GM19452 (cell line): ENCODE data around the gene BMPER.
A peak's percentile ranks its signal among the peaks of the same experiment; 100 is the strongest.

Source experiments
- ATAC-seq: cut with Tn5 transposase; IDR thresholded peaks from one replicate; pipeline ENCODE4 v1.9.1; 2021; ENCODE audit not compliant: unreplicated experiment

Gene BMPER

DNA sequence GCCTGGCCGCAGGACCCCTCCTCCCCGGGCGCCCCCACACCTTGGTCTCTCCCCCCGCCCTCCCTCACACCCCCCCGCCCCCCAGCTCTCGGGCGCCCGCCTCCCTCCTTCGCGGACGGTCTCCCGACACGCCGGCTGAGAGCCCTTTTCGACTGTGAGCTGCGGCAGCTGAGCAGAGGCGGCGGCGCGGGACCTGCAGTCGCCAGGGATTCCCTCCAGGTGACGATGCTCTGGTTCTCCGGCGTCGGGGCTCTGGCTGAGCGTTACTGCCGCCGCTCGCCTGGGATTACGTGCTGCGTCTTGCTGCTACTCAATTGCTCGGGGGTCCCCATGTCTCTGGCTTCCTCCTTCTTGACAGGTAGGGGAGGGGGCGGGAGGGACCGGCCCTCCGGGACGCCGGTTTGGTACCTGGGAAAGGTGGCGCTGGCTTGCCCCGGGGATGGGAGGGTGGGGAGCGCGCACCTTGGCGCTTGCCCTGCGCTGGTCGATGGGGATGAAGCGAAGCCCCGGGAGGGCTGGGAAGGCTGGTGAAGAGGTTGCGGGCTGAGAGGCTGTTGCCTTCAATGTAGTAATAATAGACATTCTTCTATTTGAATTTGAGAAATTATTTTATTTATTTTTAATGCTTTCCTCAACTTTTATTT is at the start of gene BMPER:
BMPER (plus strand) TSS at position 151 of the 644 bp plus-strand sequence; CDS start at position 226, 75 bp downstream.
- peak; percentile 16 for ATAC-seq

GRCh38 chr7:33861947-33862346 is 43.4 kb upstream of the BMPER start:
- ATAC-seq = no peak

- no peak for ATAC-seq
These were observed 42.2 kb upstream of the BMPER start for GRCh38 chr7:33862946-33863814.

GRCh38 chr7:33868166-33868565 is 37.2 kb upstream of the BMPER start:
- ATAC-seq = no peak

GRCh38 chr7:33869176-33869575 is 36.2 kb upstream of the BMPER start:
- no peak for ATAC-seq

GRCh38 chr7:33870120-33870519 is 35.2 kb upstream of the BMPER start:
- ATAC-seq = no peak

GRCh38 chr7:33872870-33873269 is 32.5 kb upstream of the BMPER start:
- ATAC-seq = no peak

DNA sequence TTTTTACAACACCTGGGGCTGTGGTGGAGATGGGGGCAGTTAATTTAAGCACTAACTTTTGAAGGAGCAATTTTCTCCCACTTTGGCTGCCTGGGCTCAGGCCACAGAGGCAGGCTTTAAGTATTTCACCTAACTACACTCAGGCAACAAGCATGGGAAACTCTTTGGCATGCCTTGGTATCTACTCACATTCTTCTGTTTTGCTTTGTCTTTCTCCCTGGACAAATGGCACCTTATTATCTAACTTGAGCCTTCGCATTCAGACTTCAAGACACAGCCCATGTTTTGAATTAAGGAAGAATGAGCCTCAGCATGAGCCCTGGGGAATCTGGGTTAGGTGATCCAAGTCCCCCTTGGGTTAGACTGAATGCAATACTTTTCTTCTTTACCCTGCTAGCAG is 31.8 kb upstream of the BMPER start:
- ATAC-seq = no peak

- no peak for ATAC-seq
These were observed 31.2 kb upstream of the BMPER start for GRCh38 chr7:33873981-33874750.

DNA sequence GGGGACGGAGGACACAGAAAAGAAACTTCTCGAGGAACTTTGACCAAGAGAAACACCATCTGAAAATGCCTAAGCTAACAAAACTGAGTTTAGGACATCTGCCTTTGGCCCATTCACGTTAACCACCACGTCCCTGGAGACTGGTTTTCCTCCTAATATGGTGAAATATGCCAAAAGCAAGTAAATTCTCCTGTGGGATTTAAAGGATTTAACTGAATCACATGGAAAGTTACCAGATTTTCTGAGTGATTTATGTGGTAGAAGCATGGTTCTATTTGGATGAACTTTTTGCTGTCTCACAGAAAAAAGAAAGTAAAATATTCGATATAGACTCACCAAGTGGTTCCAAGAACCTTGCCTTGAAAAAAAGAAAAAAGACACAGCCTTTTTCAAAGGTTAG is 30.4 kb upstream of the BMPER start:
- no peak for ATAC-seq

GRCh38 chr7:33876596-33877274 is 28.6 kb upstream of the BMPER start:
- ATAC-seq = no peak

DNA sequence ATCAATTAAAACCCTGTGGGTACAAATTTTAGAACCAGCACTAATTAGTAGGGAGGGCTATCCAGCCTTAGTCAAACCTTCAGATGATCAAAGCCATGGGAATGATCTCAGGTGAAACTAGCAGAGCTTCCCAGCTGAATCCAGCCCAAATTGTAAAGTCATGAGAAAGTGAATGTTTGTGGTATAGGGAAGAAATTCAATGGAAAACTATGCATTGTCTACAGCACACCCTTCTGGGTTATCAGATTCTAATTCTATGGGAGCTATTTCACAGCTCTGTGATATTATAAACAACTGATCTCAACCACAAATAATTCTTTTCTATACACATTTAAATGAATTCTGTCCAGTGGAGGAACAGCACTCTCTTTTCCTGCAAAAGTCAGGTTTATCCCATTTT is 24.6 kb upstream of the BMPER start:
- no peak for ATAC-seq

DNA sequence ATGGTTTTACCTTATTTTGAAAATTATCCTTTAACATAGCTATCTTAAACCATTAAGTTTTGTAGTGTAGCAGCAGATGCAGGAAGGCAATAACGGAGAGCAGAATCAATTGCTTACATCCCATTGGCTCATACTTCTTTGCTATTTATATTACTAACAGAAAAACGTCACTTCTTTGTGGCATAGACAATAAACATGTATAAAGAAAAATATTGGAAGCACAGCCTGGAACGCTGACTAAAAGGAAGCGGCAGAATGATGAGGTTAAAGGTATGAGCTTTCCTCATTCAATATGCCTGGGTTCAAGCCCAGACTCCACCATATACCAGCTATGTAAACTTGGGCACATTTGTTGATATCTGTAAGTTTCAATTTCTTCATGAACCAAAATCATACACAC is 24.0 kb upstream of the BMPER start:
- ATAC-seq = no peak

DNA sequence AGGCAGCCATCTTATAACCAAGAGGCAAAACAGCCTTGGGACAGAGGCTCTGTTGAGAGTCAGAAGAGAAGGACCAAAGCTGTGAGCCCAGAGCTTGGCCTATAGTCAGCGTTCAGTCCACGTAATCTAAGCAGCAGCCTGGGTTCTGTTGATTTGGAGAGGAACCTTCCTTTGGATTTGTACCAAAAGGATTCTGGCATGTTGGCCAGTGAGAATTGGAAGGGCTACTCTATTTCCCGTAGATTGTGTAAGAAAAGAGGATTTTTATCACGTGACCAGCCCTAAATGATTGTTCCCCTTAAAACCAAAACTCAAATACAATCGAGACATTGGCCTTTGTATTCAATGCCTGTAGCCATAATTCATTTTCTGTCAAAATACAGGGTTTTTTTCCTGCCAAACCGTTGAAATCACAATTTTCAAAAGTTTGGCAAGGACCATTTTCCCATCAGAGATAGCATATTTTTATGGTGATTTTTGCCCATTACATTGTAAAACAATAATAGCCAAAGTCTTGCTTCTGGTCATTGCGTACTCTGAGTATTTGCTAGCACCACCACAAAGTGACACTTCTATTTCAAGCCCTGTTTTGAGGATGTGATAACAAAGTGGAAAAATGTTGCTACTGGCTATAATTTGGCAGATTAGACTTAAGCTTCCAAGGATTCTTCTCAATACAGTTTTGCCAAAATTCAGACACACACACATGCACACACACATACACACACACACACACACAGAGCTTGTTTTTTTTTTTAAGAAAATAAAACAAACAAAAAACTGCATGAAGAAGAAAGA is 23.1 kb upstream of the BMPER start:
- ATAC-seq = no peak

GRCh38 chr7:33882950-33883670 is 22.2 kb upstream of the BMPER start:
- ATAC-seq = no peak

GRCh38 chr7:33883671-33883965 is 21.7 kb upstream of the BMPER start:
- ATAC-seq = no peak

DNA sequence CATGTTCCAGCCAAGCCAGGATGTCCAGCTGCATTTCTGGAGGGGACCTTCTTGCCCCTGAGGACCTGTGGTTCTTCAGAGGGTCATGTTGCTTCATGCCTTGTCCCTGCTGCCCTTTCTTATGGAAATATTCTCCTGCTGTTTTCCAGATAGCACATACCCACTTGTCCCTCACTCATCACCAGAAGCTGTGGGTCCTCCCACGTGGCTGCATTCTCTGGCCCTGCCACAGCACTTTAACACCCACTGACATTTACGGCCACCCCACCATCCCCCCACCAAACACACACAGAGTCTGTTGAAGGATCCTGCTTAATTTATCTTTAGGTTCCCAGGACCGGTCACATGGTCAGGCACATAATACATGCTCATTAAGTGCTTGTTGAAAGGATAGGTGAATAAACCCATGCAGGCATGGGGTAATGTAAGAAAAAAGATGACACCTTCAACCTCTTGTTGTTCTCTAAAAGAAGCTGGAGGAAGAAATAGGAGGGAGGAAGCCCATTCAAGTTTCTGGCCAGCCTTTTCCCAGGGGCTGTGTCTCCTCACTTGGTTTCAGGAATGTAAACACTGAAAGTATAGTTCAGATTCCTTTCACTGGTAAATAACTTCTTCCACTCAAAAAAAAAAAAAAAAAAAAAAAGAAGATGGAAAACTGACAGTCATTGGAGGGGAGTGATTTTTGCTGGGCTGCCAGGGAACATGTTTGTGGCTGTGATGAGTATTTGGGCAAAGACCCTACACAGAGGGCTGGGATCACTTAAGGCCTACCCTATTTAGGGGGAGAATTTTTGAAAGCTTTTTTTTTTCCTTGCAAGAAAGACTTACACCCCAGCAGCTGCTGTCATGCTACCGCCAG is 19.8 kb upstream of the BMPER start:
- no peak for ATAC-seq

- no peak for ATAC-seq
These were observed 19.2 kb upstream of the BMPER start for GRCh38 chr7:33886149-33886623.
